ENCODE results near the gene RAB35. TPM values are rescaled to one million over a fixed set of nuclear protein-coding genes. Genes with fewer than 3 reads are reported as not detected.

The RAB35 gene
- total RNA-seq, 2 donors from 2014 or later = 13.4 to 17.6 TPM

- H3K27me3 ChIP-seq = no peaks in the 10 kb centered on the region
- no peaks in the 10 kb centered on the region for H3K9me3 ChIP-seq
- H3K27ac ChIP-seq = no peak overlapping the region
- H3K4me3 ChIP-seq = no peak overlapping the region
- peaks cover 0 to 13% of the 10 kb centered on the region in 2 donors for H3K4me1 ChIP-seq
- H3K36me3 ChIP-seq = no peaks in the 10 kb centered on the region
- no peak for DNase-seq (ENCODE audit: low spot score)
- no peak for TF ChIP-seq CTCF (IDR thresholded peaks at IDR 0.05)
These were observed 27.4 kb downstream of the RAB35 start for GRCh38 chr12:120089105-120089504.

- Histone ChIP-seq H3K9me3 (no peaks in the 10 kb centered on the region), H3K27ac (peak overlapping the region; percentile 75 to 77), H3K4me1 (peaks cover 0 to 13% of the 10 kb centered on the region in 2 donors), H3K4me3 (peak overlapping the region; percentile 15 to 49), H3K36me3 (no peaks in the 10 kb centered on the region), H3K27me3 (no peaks in the 10 kb centered on the region)
- DNase-seq (ENCODE audit: low spot score) = peak; percentile 100
- TF ChIP-seq CTCF (IDR thresholded peaks at IDR 0.05) = peak; percentile 75 to 96
These were observed 29.5 kb downstream of the RAB35 start for GRCh38 chr12:120086801-120087621.

GRCh38 chr12:120085920-120086645, 30.5 kb downstream of the RAB35 start:
- no peak for DNase-seq (ENCODE audit: low spot score)
- peaks cover 0 to 13% of the 10 kb centered on the region in 2 donors for H3K4me1 ChIP-seq
- no peaks in the 10 kb centered on the region for H3K36me3 ChIP-seq
- no peak for TF ChIP-seq CTCF (IDR thresholded peaks at IDR 0.05)
- peak overlapping the region in 1 of 2 donors; percentile 49 for H3K4me3 ChIP-seq
- H3K27ac ChIP-seq = peak overlapping the region; percentile 75 to 77
- no peaks in the 10 kb centered on the region for H3K27me3 ChIP-seq
- no peaks in the 10 kb centered on the region for H3K9me3 ChIP-seq

- no peaks in the 10 kb centered on the region for H3K27me3 ChIP-seq
- H3K4me1 ChIP-seq = peaks cover 0 to 7% of the 10 kb centered on the region in 2 donors
- H3K36me3 ChIP-seq = no peaks in the 10 kb centered on the region
- no peak for TF ChIP-seq CTCF (IDR thresholded peaks at IDR 0.05)
- no peaks in the 10 kb centered on the region for H3K9me3 ChIP-seq
- no peak overlapping the region for H3K4me3 ChIP-seq
- DNase-seq (ENCODE audit: low spot score) = no peak
- H3K27ac ChIP-seq = no peak overlapping the region
These were observed 34.9 kb downstream of the RAB35 start for GRCh38 chr12:120081641-120082040.

- no peaks in the 10 kb centered on the region for H3K9me3 ChIP-seq
- H3K4me3 ChIP-seq = no peak overlapping the region
- no peak overlapping the region for H3K27ac ChIP-seq
- H3K4me1 ChIP-seq = no peaks in the 10 kb centered on the region
- no peaks in the 10 kb centered on the region for H3K36me3 ChIP-seq
- no peak for DNase-seq (ENCODE audit: low spot score)
- H3K27me3 ChIP-seq = no peaks in the 10 kb centered on the region
- no peak for TF ChIP-seq CTCF (IDR thresholded peaks at IDR 0.05)
These were observed 36.8 kb downstream of the RAB35 start for GRCh38 chr12:120079411-120080400.

Measured in right atrium auricular region (tissue), 2 donors.